GM23338 (cell line): ENCODE measurements around the gene RPS19. TPM values are rescaled to one million over a fixed set of nuclear protein-coding genes. Genes with fewer than 3 reads are reported as not detected.

Source experiments
- ATAC-seq: fragments of 200-7000 bp; cut with Tn5 transposase; 3 replicates; pipeline ENCODE4 v1.9.1; 2020
- DNase-seq: peaks from one replicate; pipeline ENCODE4 v3.0.0-alpha.2; 2015; ENCODE audit warnings: low spot score
- H2AFZ ChIP-seq: fragments of 200-600 bp; sonication (generic); 2 replicates; pipeline ENCODE4 v1.8.0; 2016; ENCODE audit warnings: antibody characterized with exemption, mild to moderate bottlenecking, moderate library complexity
- H3F3A ChIP-seq: fragments of 200-600 bp; sonication (generic); replicated peaks from 2 replicates; pipeline ENCODE4 v1.8.0; 2017; ENCODE audit warnings: antibody characterized with exemption, mixed run types, low read depth
- H3K27ac ChIP-seq: fragments of 200-600 bp; sonication (generic); 2 replicates; pipeline ENCODE4 v1.6.1; 2016; ENCODE audit warnings: low read depth
- H3K27me3 ChIP-seq: fragments of 200-600 bp; sonication (generic); 2 replicates; pipeline ENCODE4 v1.8.0; 2016; ENCODE audit warnings: mild to moderate bottlenecking, mixed run types, moderate library complexity; ENCODE audit not compliant: insufficient read depth
- H3K36me3 ChIP-seq: fragments of 200-600 bp; sonication (generic); 2 replicates; pipeline ENCODE4 v1.8.0; 2016; ENCODE audit warnings: mild to moderate bottlenecking; ENCODE audit not compliant: insufficient read depth
- H3K4me1 ChIP-seq: fragments of 200-600 bp; sonication (generic); 2 replicates; pipeline ENCODE4 v1.8.0; 2016; ENCODE audit warnings: mild to moderate bottlenecking, moderate library complexity; ENCODE audit not compliant: insufficient read depth
- H3K4me2 ChIP-seq: fragments of 200-600 bp; sonication (generic); 2 replicates; pipeline ENCODE4 v1.7.1; 2017; ENCODE audit warnings: mixed run types
- H3K4me3 ChIP-seq: fragments of 200-600 bp; sonication (generic); 2 replicates; pipeline ENCODE4 v1.6.1; 2016; ENCODE audit warnings: mixed run types
- H3K79me2 ChIP-seq: fragments of 200-600 bp; sonication (generic); replicated peaks from 2 replicates; pipeline ENCODE4 v1.8.0; 2017; ENCODE audit warnings: mild to moderate bottlenecking; ENCODE audit not compliant: insufficient read depth
- H3K9me2 ChIP-seq: fragments of 200-600 bp; sonication (generic); 2 replicates; pipeline ENCODE4 v1.8.0; 2017; ENCODE audit not compliant: insufficient read depth
- H4K20me1 ChIP-seq: fragments of 200-600 bp; sonication (generic); replicated peaks from 2 replicates; pipeline ENCODE4 v1.8.0; 2017; ENCODE audit warnings: mild to moderate bottlenecking; ENCODE audit not compliant: insufficient read depth
- H3K27ac Mint-ChIP-seq: 2 replicates; pipeline ENCODE4 v1.8.0; 2020; ENCODE audit warnings: inconsistent platforms, mild to moderate bottlenecking, moderate library complexity, mixed read lengths
- H3K27me3 Mint-ChIP-seq: 3 replicates; pipeline ENCODE4 v1.8.0; 2022; ENCODE audit warnings: low read depth, mild to moderate bottlenecking, moderate library complexity, mixed read lengths, inconsistent platforms; ENCODE audit not compliant: insufficient read depth, poor library complexity
- H3K36me3 Mint-ChIP-seq: 3 replicates; pipeline ENCODE4 v1.8.0; 2021; ENCODE audit warnings: low read depth, mild to moderate bottlenecking, inconsistent platforms, moderate library complexity, mixed read lengths
- H3K4me1 Mint-ChIP-seq: 3 replicates; pipeline ENCODE4 v1.8.0; 2020; ENCODE audit warnings: mild to moderate bottlenecking, inconsistent platforms, mixed read lengths
- H3K4me3 Mint-ChIP-seq: 3 replicates; pipeline ENCODE4 v1.8.0; 2021; ENCODE audit warnings: moderate library complexity, mild to moderate bottlenecking, inconsistent platforms, mixed read lengths
- H3K9me3 Mint-ChIP-seq: 3 replicates; pipeline ENCODE4 v1.8.0; 2020; ENCODE audit warnings: moderate library complexity, mild to moderate bottlenecking, inconsistent platforms, mixed read lengths
- CTCF ChIP-seq, 2 experiments: fragments of 200-600 bp in 1 of 2; sonication (generic) in 1 of 2; conservative IDR thresholded peaks; 2 replicates each; pipeline versions ENCODE4 v1.5.1 to v1.6.1; 2016 to 2017; ENCODE audit warnings: antibody characterized with exemption in 2 of 2, low read depth in 2 of 2, mild to moderate bottlenecking in 2 of 2, moderate library complexity in 1 of 2
- ETS1 ChIP-seq: IDR thresholded peaks from 2 replicates; pipeline ENCODE4 v1.6.1; 2016; ENCODE audit warnings: antibody characterized with exemption
- EZH2 ChIP-seq: fragments of 200-600 bp; sonication (generic); IDR thresholded peaks from one replicate; pipeline ENCODE4 v1.8.0; 2017; ENCODE audit warnings: antibody characterized with exemption, mild to moderate bottlenecking, low read depth; ENCODE audit not compliant: unreplicated experiment
- EZH2phosphoT487 ChIP-seq: fragments of 200-600 bp; sonication (generic); IDR thresholded peaks from one replicate; pipeline ENCODE4 v1.8.1; 2018; ENCODE audit warnings: antibody characterized with exemption; ENCODE audit not compliant: unreplicated experiment
- NANOG ChIP-seq: IDR thresholded peaks from 2 replicates; pipeline ENCODE4 v1.6.1; 2016; ENCODE audit warnings: antibody characterized with exemption, borderline replicate concordance
- STAT1 ChIP-seq: IDR thresholded peaks from one replicate; pipeline ENCODE4 v1.6.1; 2016; ENCODE audit warnings: antibody characterized with exemption; ENCODE audit not compliant: unreplicated experiment
- ZNF114 ChIP-seq: fragments of 250-450 bp; sonication (Bioruptor Pico); IDR thresholded peaks from 2 replicates; pipeline ENCODE4 v1.5.0; 2020; ENCODE audit warnings: mild to moderate bottlenecking, moderate library complexity
- polyA plus RNA-seq: library from polyadenylated mRNA; unstranded; fragments of >200 nt; fragmentation: Nextera tagmentation; extraction: Ambion mirVana; gene quantifications from 2 replicates; pipeline ENCODE4 v1.2.1, GENCODE V29; 2016
- total RNA-seq: library from RNA; depleted of rRNA; stranded (reverse); fragments of >200 nt; shearing (Covaris generic); gene quantifications from 2 replicates; pipeline ENCODE4 v1.2.3, GENCODE V29; 2014
- TF ChIP-seq, protein P1 (sequence below): IDR thresholded peaks from one replicate; pipeline ENCODE4 v1.6.1; 2018; ENCODE audit warnings: antibody characterized with exemption; ENCODE audit not compliant: unreplicated experiment

Gene RPS19
- total and polyA plus RNA-seq, 2 experiments from 2014 or later, result 1,798 to 4,073 TPM

GRCh38 chr19:41877916-41878905 lies 18.2 kb downstream of the RPS19 start:
- Histone ChIP-seq H3K36me3 (no peaks in the 10 kb centered on the region), H3K79me2 (no peaks in the 10 kb centered on the region), H3K27ac (no peak overlapping the region), H2AFZ (0 out of 2 replicates have a peak overlapping the region, but pooled peaks have one; percentile 63), H3K27me3 (peaks cover 23% of the 10 kb centered on the region), H3K4me1 (peaks cover 5% of the 10 kb centered on the region; the same call in 1 of the 2 replicates), H3F3A (peaks cover 9% of the 10 kb centered on the region), H3K4me3 (no peak overlapping the region), H4K20me1 (peaks cover 4% of the 10 kb centered on the region; the same call in 1 of the 2 replicates), H3K4me2 (no peak overlapping the region), H3K9me2 (no peaks in the 10 kb centered on the region)
- Mint-ChIP-seq H3K27ac (no peak overlapping the region), H3K27me3 (peaks cover 30% of the 10 kb centered on the region), H3K9me3 (no peaks in the 10 kb centered on the region), H3K4me3 (no peak overlapping the region), H3K36me3 (no peaks in the 10 kb centered on the region), H3K4me1 (peaks cover 17% of the 10 kb centered on the region)
- ATAC-seq, result peak; percentile 4; the same call in 1 of the 3 replicates
- TF ChIP-seq NANOG, result no peak
- no peak for TF ChIP-seq EZH2
- TF ChIP-seq STAT1, result no peak
- TF ChIP-seq EZH2phosphoT487, result no peak
- no peak for TF ChIP-seq ZNF114 (CRISPR knock-in tag)
- TF ChIP-seq ETS1, result no peak
- TF ChIP-seq, protein P1, sequence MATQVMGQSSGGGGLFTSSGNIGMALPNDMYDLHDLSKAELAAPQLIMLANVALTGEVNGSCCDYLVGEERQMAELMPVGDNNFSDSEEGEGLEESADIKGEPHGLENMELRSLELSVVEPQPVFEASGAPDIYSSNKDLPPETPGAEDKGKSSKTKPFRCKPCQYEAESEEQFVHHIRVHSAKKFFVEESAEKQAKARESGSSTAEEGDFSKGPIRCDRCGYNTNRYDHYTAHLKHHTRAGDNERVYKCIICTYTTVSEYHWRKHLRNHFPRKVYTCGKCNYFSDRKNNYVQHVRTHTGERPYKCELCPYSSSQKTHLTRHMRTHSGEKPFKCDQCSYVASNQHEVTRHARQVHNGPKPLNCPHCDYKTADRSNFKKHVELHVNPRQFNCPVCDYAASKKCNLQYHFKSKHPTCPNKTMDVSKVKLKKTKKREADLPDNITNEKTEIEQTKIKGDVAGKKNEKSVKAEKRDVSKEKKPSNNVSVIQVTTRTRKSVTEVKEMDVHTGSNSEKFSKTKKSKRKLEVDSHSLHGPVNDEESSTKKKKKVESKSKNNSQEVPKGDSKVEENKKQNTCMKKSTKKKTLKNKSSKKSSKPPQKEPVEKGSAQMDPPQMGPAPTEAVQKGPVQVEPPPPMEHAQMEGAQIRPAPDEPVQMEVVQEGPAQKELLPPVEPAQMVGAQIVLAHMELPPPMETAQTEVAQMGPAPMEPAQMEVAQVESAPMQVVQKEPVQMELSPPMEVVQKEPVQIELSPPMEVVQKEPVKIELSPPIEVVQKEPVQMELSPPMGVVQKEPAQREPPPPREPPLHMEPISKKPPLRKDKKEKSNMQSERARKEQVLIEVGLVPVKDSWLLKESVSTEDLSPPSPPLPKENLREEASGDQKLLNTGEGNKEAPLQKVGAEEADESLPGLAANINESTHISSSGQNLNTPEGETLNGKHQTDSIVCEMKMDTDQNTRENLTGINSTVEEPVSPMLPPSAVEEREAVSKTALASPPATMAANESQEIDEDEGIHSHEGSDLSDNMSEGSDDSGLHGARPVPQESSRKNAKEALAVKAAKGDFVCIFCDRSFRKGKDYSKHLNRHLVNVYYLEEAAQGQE, result no peak
- TF ChIP-seq CTCF (conservative IDR thresholded peaks at IDR 0.05; ENCODE audit: low read depth in 2 of 2), result peak in 1 of 2 experiments; percentile 36; a peak in 2 of 4 replicates
- no peak for DNase-seq
